HUES48 (cell line): ENCODE measurements around the gene AMZ2.
"Not testable (repeated sequence)": the region's sequence is repeated elsewhere in the genome, so short reads cannot be mapped to it uniquely, and the experiment has no call there.

Source experiments
- H3K27ac ChIP-seq: one replicate; pipeline ENCODE4 v1.7.0; 2013; ENCODE audit warnings: low read depth, low read length, inconsistent platforms
- H3K27me3 ChIP-seq: 2 replicates; pipeline ENCODE4 v1.6.1; 2013; ENCODE audit warnings: mild to moderate bottlenecking, low read length; ENCODE audit not compliant: control insufficient read depth, insufficient read depth
- H3K36me3 ChIP-seq: 2 replicates; pipeline ENCODE4 v1.6.1; 2013; ENCODE audit warnings: low read length; ENCODE audit not compliant: control insufficient read depth, insufficient read depth
- H3K4me1 ChIP-seq: 2 replicates; pipeline ENCODE4 v1.6.1; 2013; ENCODE audit warnings: mild to moderate bottlenecking, low read length; ENCODE audit not compliant: control insufficient read depth, insufficient read depth
- H3K4me3 ChIP-seq: 2 replicates; pipeline ENCODE4 v1.5.1; 2013; ENCODE audit warnings: mild to moderate bottlenecking, low read depth, low read length
- H3K9ac ChIP-seq: 2 replicates; pipeline ENCODE4 v1.6.1; 2013; ENCODE audit warnings: mild to moderate bottlenecking, low read depth, low read length, moderate library complexity
- H3K9me3 ChIP-seq: 2 replicates; pipeline ENCODE4 v1.6.1; 2013; ENCODE audit warnings: low read length; ENCODE audit not compliant: control insufficient read depth, insufficient read depth

Gene AMZ2

DNA sequence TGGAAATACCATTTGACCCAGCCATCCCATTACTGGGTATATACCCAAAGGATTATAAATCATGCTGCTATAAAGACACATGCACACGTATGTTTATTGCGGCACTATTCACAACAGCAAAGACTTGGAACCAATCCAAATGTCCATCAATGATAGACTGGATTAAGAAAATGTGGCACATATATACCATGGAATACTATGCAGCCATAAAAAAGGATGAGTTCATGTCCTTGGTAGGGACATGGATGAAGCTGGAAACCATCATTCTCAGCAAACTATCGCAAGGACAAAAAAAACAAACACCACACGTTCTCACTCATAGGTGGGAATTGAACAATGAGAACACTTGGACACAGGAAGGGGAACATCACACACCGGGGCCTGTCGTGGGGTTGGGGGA is 34.1 kb downstream of the AMZ2 start:
- not testable (repeated sequence) for H3K4me1 ChIP-seq, H3K36me3 ChIP-seq, H3K9ac ChIP-seq, H3K27ac ChIP-seq, H3K9me3 ChIP-seq, H3K4me3 ChIP-seq, H3K27me3 ChIP-seq

GRCh38 chr17:68288375-68288774 is 40.5 kb downstream of the AMZ2 start:
- no peaks in the 10 kb centered on the region for H3K9me3 ChIP-seq
- H3K27ac ChIP-seq, result no peak overlapping the region
- H3K36me3 ChIP-seq, result no peaks in the 10 kb centered on the region
- H3K9ac ChIP-seq, result no peak overlapping the region
- H3K4me1 ChIP-seq, result peaks cover 28% of the 10 kb centered on the region
- H3K27me3 ChIP-seq, result peaks cover 39% of the 10 kb centered on the region
- no peak overlapping the region for H3K4me3 ChIP-seq

DNA sequence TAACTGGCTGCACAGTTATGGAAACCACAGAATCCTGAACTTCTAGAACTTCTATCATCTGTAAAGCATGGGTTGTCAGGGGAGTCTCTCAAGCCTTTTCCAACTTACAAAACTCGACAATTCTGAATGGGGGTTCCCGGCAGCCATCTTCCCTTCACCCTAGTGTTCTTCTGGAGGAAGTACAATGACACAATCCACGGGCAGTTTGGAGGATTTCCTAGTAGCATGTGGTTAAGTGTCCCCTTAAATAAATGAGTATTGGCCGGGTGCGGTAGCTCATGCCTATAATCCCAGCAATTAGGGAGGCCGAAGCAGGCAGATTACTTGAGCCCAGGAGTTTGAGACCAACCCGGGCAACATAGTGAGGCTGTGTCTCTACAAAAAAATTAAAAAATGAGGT is 41.0 kb downstream of the AMZ2 start:
- H3K9me3 ChIP-seq, result no peaks in the 10 kb centered on the region
- H3K27ac ChIP-seq, result no peak overlapping the region
- no peak overlapping the region for H3K9ac ChIP-seq
- no peak overlapping the region for H3K4me3 ChIP-seq
- no peaks in the 10 kb centered on the region for H3K36me3 ChIP-seq
- H3K4me1 ChIP-seq, result peaks cover 32% of the 10 kb centered on the region
- peaks cover 42% of the 10 kb centered on the region for H3K27me3 ChIP-seq

- H3K4me1 ChIP-seq, result peaks cover 39% of the 10 kb centered on the region
- no peak overlapping the region for H3K27ac ChIP-seq
Observed at GRCh38 chr17:68289473-68289872, 41.6 kb downstream of the AMZ2 start.

DNA sequence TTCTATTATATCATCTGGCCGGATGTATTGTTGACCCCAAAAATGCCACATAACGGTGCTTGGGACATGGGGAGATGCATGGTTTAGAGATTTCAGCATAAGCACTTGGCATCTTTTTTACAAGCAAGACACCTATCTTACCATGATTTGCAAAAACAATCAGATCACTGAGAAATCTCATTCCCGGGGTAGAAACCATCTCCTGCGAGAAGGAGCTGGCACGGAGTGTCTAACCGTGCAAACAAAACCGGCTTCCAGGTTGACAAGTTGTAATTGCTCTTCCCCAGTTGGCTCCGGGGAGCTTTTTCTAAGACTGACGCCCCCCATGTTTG is 42.1 kb downstream of the AMZ2 start:
- Histone ChIP-seq H3K27me3 (peaks cover 42% of the 10 kb centered on the region), H3K27ac (no peak overlapping the region), H3K9ac (no peak overlapping the region), H3K9me3 (no peaks in the 10 kb centered on the region), H3K4me1 (peaks cover 43% of the 10 kb centered on the region), H3K4me3 (peak overlapping the region; percentile 66), H3K36me3 (no peaks in the 10 kb centered on the region)

More at GRCh38 chr17:68289473-68289872, 41.6 kb downstream of the AMZ2 start:
- no peaks in the 10 kb centered on the region for H3K9me3 ChIP-seq
- H3K9ac ChIP-seq, result no peak overlapping the region
- peaks cover 42% of the 10 kb centered on the region for H3K27me3 ChIP-seq
- H3K4me3 ChIP-seq, result peak overlapping the region; percentile 66; the same call in 1 of the 2 replicates
- no peaks in the 10 kb centered on the region for H3K36me3 ChIP-seq

DNA sequence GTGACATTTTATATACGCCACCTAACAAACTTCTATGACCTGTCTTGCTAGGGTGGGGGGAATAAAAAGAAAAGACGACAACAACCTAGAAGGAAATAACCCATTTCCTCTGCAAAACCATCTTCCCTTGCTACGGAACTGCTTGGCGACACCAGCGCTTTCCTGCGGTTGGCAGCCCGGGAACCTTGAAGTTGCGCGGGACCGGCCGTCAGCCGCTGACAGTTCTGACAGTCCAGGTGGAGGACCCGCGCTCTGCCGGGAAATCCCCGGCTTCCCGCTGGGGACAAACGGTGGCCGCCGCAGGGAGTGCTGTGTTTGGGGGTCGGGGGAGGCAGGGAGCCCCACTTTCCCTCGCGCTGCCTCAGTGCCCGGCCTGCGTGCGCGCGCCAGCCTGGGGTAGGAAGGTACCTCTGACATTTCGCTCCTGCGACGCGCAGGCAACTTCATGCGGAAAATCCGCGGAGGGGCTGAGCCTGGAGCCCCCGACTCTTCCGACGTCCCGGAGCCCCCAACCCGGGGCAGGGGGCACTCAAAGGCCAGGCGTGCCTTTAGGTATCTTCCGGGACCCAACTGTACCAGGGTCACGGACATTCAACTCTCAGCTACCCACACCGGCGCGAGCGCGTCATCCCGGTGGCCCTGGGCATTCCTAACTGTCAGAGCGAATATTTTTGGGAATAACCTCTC is 42.6 kb downstream of the AMZ2 start:
- Histone ChIP-seq H3K9ac (no peak overlapping the region), H3K4me3 (peak overlapping the region; percentile 66), H3K27me3 (peaks cover 42% of the 10 kb centered on the region), H3K36me3 (no peaks in the 10 kb centered on the region), H3K27ac (no peak overlapping the region), H3K9me3 (no peaks in the 10 kb centered on the region), H3K4me1 (peaks cover 45% of the 10 kb centered on the region)

GRCh38 chr17:68290955-68291835 is 43.4 kb downstream of the AMZ2 start, which contains the start of the genes ARSG and SLC16A6:
Gene ARSG, plus strand, starts transcription at chr17:68291495. Its CDS starts 15,999 bp downstream, at chr17:68307494.
Gene SLC16A6, minus strand, starts transcription at chr17:68291127. Its CDS starts 12,807 bp downstream, at chr17:68278320.
- Histone ChIP-seq H3K27ac (peak within 1 kb of the TSS; percentile 92), H3K27me3 (peaks cover 42% of the 10 kb centered on the region), H3K9me3 (no peaks in the 10 kb centered on the region), H3K4me1 (peaks cover 49% of the 10 kb centered on the region), H3K4me3 (peak within 1 kb of the TSS; percentile 73), H3K36me3 (no peaks in the 10 kb centered on the region), H3K9ac (peak within 1 kb of the TSS; percentile 90)

DNA sequence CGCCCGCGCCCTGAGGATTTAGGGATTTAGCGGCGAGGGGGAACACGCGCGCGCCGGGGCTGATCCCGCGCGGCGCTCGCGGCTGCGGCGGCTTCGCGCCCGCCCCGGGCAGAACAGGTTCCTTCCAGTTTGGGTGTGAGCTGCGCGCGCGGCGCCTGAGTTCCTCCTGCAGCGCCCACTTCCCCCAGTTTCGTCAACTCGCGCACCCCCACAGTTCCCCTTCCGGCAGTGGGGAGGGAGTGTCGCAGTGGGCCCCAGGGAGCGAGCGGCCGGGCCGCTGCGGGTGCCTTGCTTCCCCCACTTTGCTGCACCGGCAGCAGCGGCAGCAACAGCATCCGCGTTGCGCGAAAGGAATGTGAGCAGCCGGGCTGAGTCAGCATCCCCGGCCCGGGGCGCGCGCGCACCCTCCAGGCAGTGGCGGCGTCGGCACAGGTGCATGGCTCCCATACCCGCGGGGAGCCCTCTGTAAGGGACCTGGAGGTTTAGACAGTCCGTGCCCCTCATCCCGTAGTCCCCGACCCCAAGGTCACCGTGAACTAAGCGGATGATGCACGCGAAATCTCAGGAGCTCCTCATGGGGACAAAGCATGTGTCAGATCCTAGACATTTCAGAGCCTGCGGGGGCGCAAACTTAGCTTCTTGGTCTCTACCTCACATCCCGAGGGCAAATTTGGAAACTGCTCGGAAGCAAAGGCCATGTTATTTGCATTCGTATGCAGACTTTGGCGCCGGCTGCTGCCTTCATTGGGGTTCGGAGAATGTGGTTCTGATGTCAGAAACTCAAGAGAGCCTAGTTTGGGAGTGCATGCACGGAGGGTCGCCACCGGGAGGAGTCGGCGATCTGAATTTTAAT is 44.2 kb downstream of the AMZ2 start:
- H3K36me3 ChIP-seq, result no peaks in the 10 kb centered on the region
- peak overlapping the region; percentile 90 for H3K9ac ChIP-seq
- H3K4me3 ChIP-seq, result peak overlapping the region; percentile 73
- H3K27ac ChIP-seq, result peak overlapping the region; percentile 92
- no peaks in the 10 kb centered on the region for H3K9me3 ChIP-seq
- H3K27me3 ChIP-seq, result peaks cover 42% of the 10 kb centered on the region
- peaks cover 57% of the 10 kb centered on the region for H3K4me1 ChIP-seq

DNA sequence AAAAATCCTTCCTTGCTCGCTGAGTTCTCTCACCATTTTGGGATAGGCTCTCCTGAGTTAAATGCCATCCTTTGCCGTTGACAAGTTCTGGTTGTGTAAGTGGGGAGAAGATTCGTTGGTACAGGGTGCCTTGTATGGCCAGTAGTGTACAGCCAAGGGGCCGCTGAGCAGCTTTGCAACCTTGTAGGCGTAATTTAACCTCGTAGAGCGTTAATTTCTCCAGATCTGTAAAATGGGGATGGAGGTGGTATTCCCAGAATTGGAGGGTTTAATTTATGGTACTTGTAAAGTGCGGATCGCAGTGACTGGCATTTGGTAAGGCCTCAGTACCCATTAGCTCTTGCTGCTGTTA is 44.8 kb downstream of the AMZ2 start:
- Histone ChIP-seq H3K27me3 (peaks cover 42% of the 10 kb centered on the region), H3K4me3 (peak overlapping the region; percentile 73), H3K36me3 (no peaks in the 10 kb centered on the region), H3K9me3 (no peaks in the 10 kb centered on the region), H3K9ac (0 out of 2 replicates have a peak overlapping the region, but pooled peaks have one; percentile 90), H3K4me1 (peaks cover 59% of the 10 kb centered on the region), H3K27ac (peak overlapping the region; percentile 92)

GRCh38 chr17:68293490-68294195 is 45.8 kb downstream of the AMZ2 start:
- Histone ChIP-seq H3K4me3 (peak overlapping the region; percentile 10; the same call in 1 of the 2 replicates), H3K4me1 (peaks cover 59% of the 10 kb centered on the region), H3K27ac (peak overlapping the region; percentile 78), H3K36me3 (no peaks in the 10 kb centered on the region), H3K9me3 (no peaks in the 10 kb centered on the region), H3K27me3 (peaks cover 37% of the 10 kb centered on the region), H3K9ac (0 out of 2 replicates have a peak overlapping the region, but pooled peaks have one; percentile 28)
